Gastroesophageal sphincter (tissue), 3 donors: Measurements from ENCODE around the gene CADM1.

Experiments used
- CTCF ChIP-seq, 4 experiments: fragments of 200-600 bp in 2 of 4; fragments of 450-650 bp in 2 of 4; sonication (generic) in 1 of 4; IDR thresholded peaks; one replicate each; pipeline ENCODE4 v1.5.1; 2017 to 2019; ENCODE audit warnings: antibody characterized with exemption in 4 of 4, mild to moderate bottlenecking in 2 of 4, moderate library complexity in 2 of 4
- EP300 ChIP-seq: sonication (generic); formaldehyde crosslinking; IDR thresholded peaks from one replicate; pipeline ENCODE4 v1.6.1; 2017; ENCODE audit warnings: antibody characterized with exemption, mild to moderate bottlenecking
- POLR2A ChIP-seq, 2 donors: fragments of 450-650 bp; IDR thresholded peaks; one replicate each; pipeline ENCODE4 v1.6.1; 2017; ENCODE audit warnings: antibody characterized with exemption in 2 of 2, mild to moderate bottlenecking in 2 of 2, moderate library complexity in 1 of 2
- POLR2AphosphoS5 ChIP-seq: sonication (generic); formaldehyde crosslinking; IDR thresholded peaks from one replicate; pipeline ENCODE4 v1.6.1; 2017; ENCODE audit warnings: antibody characterized with exemption

- TF ChIP-seq CTCF (IDR thresholded peaks at IDR 0.05) (no peak), POLR2A (IDR thresholded peaks at IDR 0.05) (no peak), EP300 (no peak), POLR2AphosphoS5 (no peak)
Observed at GRCh38 chr11:115425816-115426215, 78.4 kb downstream of the CADM1 start.
